Mesendoderm (in vitro differentiated cells): ENCODE results near the gene NRXN3.
"Not testable (repeated sequence)": the region's sequence is repeated elsewhere in the genome, so short reads cannot be mapped to it uniquely, and the experiment has no call there.

ENCODE experiments used
- DNase-seq: peaks from one replicate; pipeline ENCODE4 v3.0.0; 2013
- H2AK5ac ChIP-seq: 2 replicates; pipeline ENCODE4 v1.6.1; 2013; ENCODE audit warnings: low read length, inconsistent platforms
- H2BK120ac ChIP-seq: 2 replicates; pipeline ENCODE4 v1.6.1; 2013; ENCODE audit warnings: low read depth, mild to moderate bottlenecking, low read length, moderate library complexity, mixed read lengths
- H2BK15ac ChIP-seq: replicated peaks from 2 replicates; pipeline ENCODE4 v1.6.1; 2013; ENCODE audit warnings: low read depth, mild to moderate bottlenecking, moderate library complexity
- H2BK5ac ChIP-seq: 2 replicates; pipeline ENCODE4 v1.6.1; 2013; ENCODE audit warnings: low read length, inconsistent platforms
- H3K18ac ChIP-seq: 2 replicates; pipeline ENCODE4 v1.6.1; 2013; ENCODE audit warnings: mild to moderate bottlenecking, low read length, mixed read lengths
- H3K23ac ChIP-seq: one replicate; pipeline ENCODE4 v1.6.1; 2013; ENCODE audit warnings: low read length
- H3K27ac ChIP-seq: 2 replicates; pipeline ENCODE4 v1.5.1; 2013; ENCODE audit warnings: low read depth, mild to moderate bottlenecking, inconsistent platforms, low read length, moderate library complexity
- H3K27me3 ChIP-seq: 2 replicates; pipeline ENCODE4 v1.6.1; 2013; ENCODE audit warnings: low read length, control low read depth, mild to moderate bottlenecking, inconsistent platforms; ENCODE audit not compliant: insufficient read depth, poor library complexity
- H3K36me3 ChIP-seq: 2 replicates; pipeline ENCODE4 v1.6.1; 2013; ENCODE audit warnings: low read length, inconsistent platforms; ENCODE audit not compliant: control insufficient read depth, insufficient read depth
- H3K4ac ChIP-seq: one replicate; pipeline ENCODE4 v1.6.1; 2013; ENCODE audit warnings: low read depth, mild to moderate bottlenecking, low read length, moderate library complexity
- H3K4me1 ChIP-seq: 2 replicates; pipeline ENCODE4 v1.6.1; 2013; ENCODE audit warnings: low read depth, low read length, inconsistent platforms; ENCODE audit not compliant: control insufficient read depth
- H3K4me2 ChIP-seq: 2 replicates; pipeline ENCODE4 v1.6.1; 2013; ENCODE audit warnings: low read length
- H3K4me3 ChIP-seq: 2 replicates; pipeline ENCODE4 v1.5.1; 2013; ENCODE audit warnings: mild to moderate bottlenecking, low read length
- H3K56ac ChIP-seq: one replicate; pipeline ENCODE4 v1.6.1; 2013; ENCODE audit warnings: low read length
- H3K79me1 ChIP-seq: 2 replicates; pipeline ENCODE4 v1.6.1; 2013; ENCODE audit warnings: low read length, inconsistent platforms
- H3K79me2 ChIP-seq: 2 replicates; pipeline ENCODE4 v1.6.1; 2013; ENCODE audit warnings: mild to moderate bottlenecking, low read length; ENCODE audit not compliant: control insufficient read depth, insufficient read depth
- H3K9ac ChIP-seq: 2 replicates; pipeline ENCODE4 v1.6.1; 2013; ENCODE audit warnings: low read length, inconsistent platforms
- H4K5ac ChIP-seq: one replicate; pipeline ENCODE4 v1.6.1; 2013; ENCODE audit warnings: low read length
- H4K8ac ChIP-seq: one replicate; pipeline ENCODE4 v1.6.1; 2013; ENCODE audit warnings: low read depth, mild to moderate bottlenecking, control low read depth, low read length, moderate library complexity
- WGBS: extraction: QIAGEN DNeasy Blood & Tissue Kit; methylation state at CpG from one replicate; pipeline ENCODE4 v1.1.7; 2013; ENCODE audit warnings: low lambda C conversion rate, missing lambda C conversion rate; ENCODE audit not compliant: insufficient coverage; ENCODE audit errors: extremely low coverage; 5-methylcytosine and 5-hydroxymethylcytosine counted together

The NRXN3 gene

DNA sequence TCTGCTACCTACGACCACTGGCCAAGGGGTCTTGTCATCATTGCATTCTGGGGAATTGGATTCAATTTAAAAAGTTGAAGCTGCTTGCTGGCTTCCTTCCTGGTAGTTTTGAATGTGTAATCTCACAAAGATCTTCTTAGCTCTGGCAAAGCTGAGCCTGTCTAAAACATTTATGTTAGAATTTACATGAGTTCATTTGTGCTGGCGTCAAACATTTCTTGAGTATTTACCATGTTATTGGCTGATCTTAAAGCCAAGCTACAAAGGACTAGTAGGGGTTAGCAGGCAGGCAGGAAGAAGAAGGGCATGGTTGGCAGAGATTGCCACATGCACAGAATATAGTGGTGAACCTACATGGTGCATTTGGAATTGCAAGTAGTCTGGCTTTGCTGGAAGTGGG, 1596.3 kb downstream of the NRXN3 start:
- H3K4ac ChIP-seq = no peak overlapping the region
- no peaks in the 10 kb centered on the region for H3K4me1 ChIP-seq
- no peak overlapping the region for H3K27ac ChIP-seq
- no peak for DNase-seq
- H2AK5ac ChIP-seq = no peak overlapping the region
- no peak overlapping the region for H2BK120ac ChIP-seq
- H3K23ac ChIP-seq = no peak overlapping the region
- H3K56ac ChIP-seq = no peak overlapping the region
- H3K27me3 ChIP-seq = no peaks in the 10 kb centered on the region
- H2BK5ac ChIP-seq = no peak overlapping the region
- H4K5ac ChIP-seq = no peak overlapping the region
- no peak overlapping the region for H3K4me3 ChIP-seq
- WGBS = no CpG with 5 or more reads among the region's 2 CpGs
- H3K18ac ChIP-seq = no peak overlapping the region
- no peak overlapping the region for H4K8ac ChIP-seq
- H2BK15ac ChIP-seq = no peak overlapping the region
- H3K9ac ChIP-seq = no peak overlapping the region
- H3K79me1 ChIP-seq = no peaks in the 10 kb centered on the region
- H3K79me2 ChIP-seq = no peaks in the 10 kb centered on the region
- H3K36me3 ChIP-seq = no peaks in the 10 kb centered on the region
- no peak overlapping the region for H3K4me2 ChIP-seq

DNA sequence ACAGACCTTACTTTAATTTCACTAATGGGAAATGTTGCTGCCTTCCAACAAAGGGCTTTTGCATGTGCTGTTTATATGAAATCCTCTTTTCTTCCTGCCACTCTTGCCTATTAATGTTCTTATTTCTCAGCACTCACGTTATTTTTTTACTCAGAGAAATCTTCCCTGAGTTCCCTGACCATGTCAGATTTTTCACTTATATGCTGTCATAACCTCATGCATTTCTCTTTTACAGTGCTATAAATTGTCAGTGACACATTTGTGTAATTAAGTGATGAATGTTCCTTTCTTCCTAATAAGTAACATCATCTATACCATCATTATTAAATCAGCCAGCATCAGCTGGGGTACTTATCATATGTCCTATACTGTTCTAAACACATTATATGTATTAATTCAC, 1597.1 kb downstream of the NRXN3 start:
- H3K18ac ChIP-seq = no peak overlapping the region
- no peak overlapping the region for H4K8ac ChIP-seq
- no peak overlapping the region for H3K4me2 ChIP-seq
- H2BK5ac ChIP-seq = no peak overlapping the region
- H3K23ac ChIP-seq = no peak overlapping the region
- H2AK5ac ChIP-seq = no peak overlapping the region
- no peak overlapping the region for H3K4me3 ChIP-seq
- no peaks in the 10 kb centered on the region for H3K4me1 ChIP-seq
- H3K56ac ChIP-seq = no peak overlapping the region
- no peaks in the 10 kb centered on the region for H3K36me3 ChIP-seq
- no peak overlapping the region for H3K9ac ChIP-seq
- H2BK15ac ChIP-seq = no peak overlapping the region
- no peak overlapping the region for H2BK120ac ChIP-seq
- no peaks in the 10 kb centered on the region for H3K79me1 ChIP-seq
- H3K4ac ChIP-seq = no peak overlapping the region
- no CpG with 5 or more reads among the region's 1 CpG for WGBS
- no peaks in the 10 kb centered on the region for H3K27me3 ChIP-seq
- no peak overlapping the region for H4K5ac ChIP-seq
- H3K79me2 ChIP-seq = no peaks in the 10 kb centered on the region
- H3K27ac ChIP-seq = no peak overlapping the region
- no peak for DNase-seq

DNA sequence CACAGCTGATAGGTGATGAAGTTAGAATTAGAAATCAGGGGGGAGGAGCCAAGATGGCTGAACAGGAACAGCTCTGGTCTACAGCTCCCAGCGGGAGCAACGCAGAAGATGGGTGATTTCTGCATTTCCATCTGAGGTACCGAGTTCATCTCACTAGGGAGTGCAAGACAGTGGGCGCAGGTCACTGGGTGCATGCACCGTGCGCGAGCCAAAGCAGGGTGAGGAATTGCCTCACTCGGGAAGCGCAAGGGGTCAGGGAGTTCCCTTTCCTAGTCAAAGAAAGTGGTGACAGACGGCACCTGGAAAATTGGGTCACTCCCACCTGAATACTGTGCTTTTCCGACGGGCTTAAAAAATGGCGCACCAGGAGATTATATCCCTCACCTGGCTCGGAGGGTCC, 1597.5 kb downstream of the NRXN3 start:
- H3K36me3 ChIP-seq, H3K4me2 ChIP-seq, DNase-seq, H3K23ac ChIP-seq, H3K27ac ChIP-seq, H4K8ac ChIP-seq, H3K79me1 ChIP-seq, H2BK15ac ChIP-seq, H3K56ac ChIP-seq, H3K9ac ChIP-seq, H4K5ac ChIP-seq, H3K18ac ChIP-seq, H3K4me3 ChIP-seq, H2AK5ac ChIP-seq, H2BK5ac ChIP-seq, H3K27me3 ChIP-seq, H3K79me2 ChIP-seq, H3K4me1 ChIP-seq, H3K4ac ChIP-seq, H2BK120ac ChIP-seq: not testable (repeated sequence)
- WGBS = no CpG with 5 or more reads among the region's 14 CpGs

DNA sequence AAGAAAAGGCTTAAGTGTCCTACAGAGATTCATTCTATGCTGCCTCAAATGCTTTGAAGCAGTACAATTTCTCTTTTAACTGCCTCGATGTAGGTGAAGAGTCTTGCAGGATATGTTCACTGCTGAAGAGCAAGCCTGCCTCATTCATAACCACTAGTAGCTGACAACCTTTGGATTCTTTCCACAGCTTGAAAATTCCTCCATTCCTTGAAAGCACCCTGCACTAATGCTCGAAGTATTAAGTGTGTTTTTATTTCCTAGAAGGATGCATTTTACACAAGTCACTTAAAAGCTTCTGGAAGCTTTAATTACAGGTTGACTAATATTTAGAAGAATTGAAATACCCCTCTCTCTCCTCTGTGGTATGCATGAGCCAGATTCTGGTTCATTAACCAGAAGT, 1611.7 kb downstream of the NRXN3 start:
- Histone ChIP-seq H3K9ac (no peak overlapping the region), H3K4ac (no peak overlapping the region), H2BK120ac (no peak overlapping the region), H3K27ac (no peak overlapping the region), H4K5ac (no peak overlapping the region), H2AK5ac (no peak overlapping the region), H3K79me1 (no peaks in the 10 kb centered on the region), H2BK15ac (no peak overlapping the region), H4K8ac (no peak overlapping the region), H3K4me1 (no peaks in the 10 kb centered on the region), H3K56ac (no peak overlapping the region), H3K36me3 (no peaks in the 10 kb centered on the region), H3K27me3 (no peaks in the 10 kb centered on the region), H3K23ac (no peak overlapping the region), H3K79me2 (no peaks in the 10 kb centered on the region), H3K18ac (no peak overlapping the region), H3K4me2 (no peak overlapping the region), H2BK5ac (no peak overlapping the region), H3K4me3 (no peak overlapping the region)
- WGBS = no CpG with 5 or more reads among the region's 2 CpGs
- DNase-seq = no peak

DNA sequence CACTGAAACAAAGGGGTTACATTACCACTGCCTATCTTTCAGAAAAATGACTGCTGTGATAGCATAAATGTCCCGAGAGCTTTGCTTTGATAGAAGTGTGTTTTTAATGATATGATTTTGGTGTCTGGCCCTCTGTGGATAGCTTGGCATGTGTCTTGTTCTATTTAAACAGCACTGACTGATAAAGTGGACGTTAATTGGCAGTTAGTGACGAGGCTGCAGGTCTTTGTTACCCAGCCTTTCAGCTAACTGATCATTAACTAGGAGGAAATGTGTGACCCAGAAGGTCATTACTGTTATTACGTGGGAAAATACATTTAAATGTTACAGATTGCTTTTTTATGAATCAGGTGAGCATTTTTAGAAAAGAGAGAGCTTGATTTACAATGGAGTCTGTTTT, 1612.9 kb downstream of the NRXN3 start:
- H2BK120ac ChIP-seq = no peak overlapping the region
- peak; percentile 9 for DNase-seq
- H3K4ac ChIP-seq = no peak overlapping the region
- H3K36me3 ChIP-seq = no peaks in the 10 kb centered on the region
- no peaks in the 10 kb centered on the region for H3K27me3 ChIP-seq
- no peak overlapping the region for H3K18ac ChIP-seq
- no peak overlapping the region for H3K27ac ChIP-seq
- no peak overlapping the region for H2BK15ac ChIP-seq
- H3K23ac ChIP-seq = no peak overlapping the region
- no peak overlapping the region for H3K56ac ChIP-seq
- no peak overlapping the region for H2BK5ac ChIP-seq
- H3K4me1 ChIP-seq = no peaks in the 10 kb centered on the region
- H3K4me3 ChIP-seq = no peak overlapping the region
- no peak overlapping the region for H4K5ac ChIP-seq
- no peaks in the 10 kb centered on the region for H3K79me2 ChIP-seq
- no peak overlapping the region for H3K9ac ChIP-seq
- no CpG with 5 or more reads among the region's 4 CpGs for WGBS
- no peak overlapping the region for H2AK5ac ChIP-seq
- no peaks in the 10 kb centered on the region for H3K79me1 ChIP-seq
- H3K4me2 ChIP-seq = no peak overlapping the region
- no peak overlapping the region for H4K8ac ChIP-seq

DNA sequence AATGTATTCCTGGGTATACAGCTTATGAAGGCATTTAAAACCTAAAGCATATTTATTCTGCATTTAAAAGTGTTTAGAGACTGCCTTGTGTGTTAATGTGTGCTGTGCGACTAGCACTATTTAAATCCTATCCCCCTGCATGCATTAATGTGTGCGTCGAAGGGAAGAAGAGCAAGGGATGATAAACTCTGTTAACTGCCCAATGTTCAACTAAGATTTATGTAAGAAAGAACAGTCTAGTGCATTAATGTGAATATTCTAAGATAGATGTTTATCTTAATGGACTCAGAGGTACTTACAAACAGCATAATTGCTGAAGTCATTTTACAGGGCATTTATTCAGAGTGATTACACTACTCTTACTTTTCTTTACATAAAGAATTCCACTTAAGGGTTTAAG, 1616.3 kb downstream of the NRXN3 start:
- Histone ChIP-seq H2AK5ac (no peak overlapping the region), H3K4me2 (no peak overlapping the region)

More for the DNA sequence above, 1616.3 kb downstream of the NRXN3 start:
- no peak overlapping the region for H3K9ac ChIP-seq
- no CpG with 5 or more reads among the region's 3 CpGs for WGBS
- H4K5ac ChIP-seq = no peak overlapping the region
- no peak overlapping the region for H3K4ac ChIP-seq
- no peaks in the 10 kb centered on the region for H3K4me1 ChIP-seq
- H3K79me1 ChIP-seq = no peaks in the 10 kb centered on the region
- H2BK120ac ChIP-seq = no peak overlapping the region
- no peaks in the 10 kb centered on the region for H3K27me3 ChIP-seq
- H3K36me3 ChIP-seq = no peaks in the 10 kb centered on the region
- H2BK5ac ChIP-seq = no peak overlapping the region
- DNase-seq = no peak
- no peak overlapping the region for H3K27ac ChIP-seq
- H2BK15ac ChIP-seq = no peak overlapping the region
- no peak overlapping the region for H4K8ac ChIP-seq
- no peak overlapping the region for H3K4me3 ChIP-seq
- H3K23ac ChIP-seq = no peak overlapping the region
- H3K18ac ChIP-seq = no peak overlapping the region
- no peaks in the 10 kb centered on the region for H3K79me2 ChIP-seq
- H3K56ac ChIP-seq = no peak overlapping the region
